DOHH2 (cell line): ENCODE measurements around the gene STMN3.

Source experiments
- H3F3A ChIP-seq: fragments of 200-600 bp; sonication (generic), shearing (Covaris generic); 2 replicates; pipeline ENCODE4 v1.6.0; 2016; ENCODE audit warnings: antibody characterized with exemption, mild to moderate bottlenecking; ENCODE audit not compliant: control insufficient read depth, insufficient read depth
- H3K27ac ChIP-seq: fragments of 200-600 bp; sonication (generic); 2 replicates; pipeline ENCODE4 v1.5.1; 2014; ENCODE audit warnings: low read depth, mild to moderate bottlenecking, low read length, moderate library complexity
- H3K27me3 ChIP-seq: fragments of 200-600 bp; sonication (generic); 2 replicates; pipeline ENCODE4 v1.6.1; 2014; ENCODE audit warnings: mild to moderate bottlenecking, low read length, mixed read lengths; ENCODE audit not compliant: control insufficient read depth
- H3K36me3 ChIP-seq: fragments of 200-600 bp; sonication (generic); 2 replicates; pipeline ENCODE4 v1.6.1; 2014; ENCODE audit warnings: mild to moderate bottlenecking, low read length, moderate library complexity, mixed read lengths; ENCODE audit not compliant: control insufficient read depth
- H3K4me1 ChIP-seq: fragments of 200-600 bp; sonication (generic); 2 replicates; pipeline ENCODE4 v1.6.1; 2014; ENCODE audit warnings: mild to moderate bottlenecking, low read length, mixed read lengths; ENCODE audit not compliant: control insufficient read depth
- H3K4me2 ChIP-seq: fragments of 200-600 bp; sonication (generic); 2 replicates; pipeline ENCODE4 v1.6.0; 2014; ENCODE audit warnings: mild to moderate bottlenecking, low read length, moderate library complexity
- H3K4me3 ChIP-seq: fragments of 200-600 bp; sonication (generic); 2 replicates; pipeline ENCODE4 v1.5.1; 2014; ENCODE audit warnings: mild to moderate bottlenecking, low read length, mixed read lengths
- H3K79me2 ChIP-seq: fragments of 200-600 bp; sonication (generic); 2 replicates; pipeline ENCODE4 v1.6.1; 2014; ENCODE audit warnings: mild to moderate bottlenecking, low read length, mixed read lengths; ENCODE audit not compliant: control insufficient read depth
- H3K9me2 ChIP-seq: fragments of 200-600 bp; sonication (generic); replicated peaks from 2 replicates; pipeline ENCODE4 v1.6.1; 2014; ENCODE audit warnings: mild to moderate bottlenecking, low read length, mixed read lengths; ENCODE audit not compliant: control insufficient read depth
- H3K9me3 ChIP-seq: fragments of 200-600 bp; sonication (generic); 2 replicates; pipeline ENCODE4 v1.6.1; 2014; ENCODE audit warnings: antibody characterized with exemption, low read length, mixed read lengths; ENCODE audit not compliant: control insufficient read depth, insufficient read depth
- H4K20me1 ChIP-seq: fragments of 200-600 bp; sonication (generic); 2 replicates; pipeline ENCODE4 v1.6.0; 2014; ENCODE audit warnings: low read depth, mild to moderate bottlenecking, antibody characterized with exemption, low read length, moderate library complexity; ENCODE audit not compliant: control insufficient read depth, insufficient read depth
- CTCF ChIP-seq: fragments of 200-600 bp; sonication (generic); IDR thresholded peaks from one replicate; pipeline ENCODE4 v1.5.1; 2014; ENCODE audit warnings: antibody characterized with exemption, mild to moderate bottlenecking, low read depth, low read length; ENCODE audit not compliant: poor library complexity, severe bottlenecking
- EZH2phosphoT487 ChIP-seq: fragments of 200-600 bp; sonication (generic); IDR thresholded peaks from 2 replicates; pipeline ENCODE4 v1.6.1; 2017; ENCODE audit warnings: borderline replicate concordance, mild to moderate bottlenecking, antibody characterized with exemption, low read length, moderate library complexity, mixed read lengths

Gene STMN3

GRCh38 chr20:63694584-63695423 is 41.6 kb upstream of the STMN3 start:
- no peak overlapping the region for H3K27ac ChIP-seq
- no peak overlapping the region for H3K4me2 ChIP-seq
- no peaks in the 10 kb centered on the region for H3K9me2 ChIP-seq
- no peak overlapping the region for H3K4me3 ChIP-seq
- H3K27me3 ChIP-seq, result no peaks in the 10 kb centered on the region
- no peak for TF ChIP-seq CTCF
- TF ChIP-seq EZH2phosphoT487, result no peak
- H3K79me2 ChIP-seq, result no peaks in the 10 kb centered on the region
- H3K36me3 ChIP-seq, result peaks cover 12% of the 10 kb centered on the region
- H3K4me1 ChIP-seq, result peaks cover 9% of the 10 kb centered on the region
- H3K9me3 ChIP-seq, result no peaks in the 10 kb centered on the region
- no peaks in the 10 kb centered on the region for H4K20me1 ChIP-seq
- H3F3A ChIP-seq, result no peaks in the 10 kb centered on the region

- no peaks in the 10 kb centered on the region for H3K79me2 ChIP-seq
- H3K27me3 ChIP-seq, result no peaks in the 10 kb centered on the region
- H3K4me1 ChIP-seq, result peaks cover 3% of the 10 kb centered on the region
- H3K27ac ChIP-seq, result no peak overlapping the region
- H3K4me3 ChIP-seq, result no peak overlapping the region
- no peaks in the 10 kb centered on the region for H3K9me3 ChIP-seq
- TF ChIP-seq CTCF (no peak), EZH2phosphoT487 (no peak)
- H3F3A ChIP-seq, result no peaks in the 10 kb centered on the region
- no peaks in the 10 kb centered on the region for H3K9me2 ChIP-seq
- peaks cover 12% of the 10 kb centered on the region for H3K36me3 ChIP-seq
- no peak overlapping the region for H3K4me2 ChIP-seq
- H4K20me1 ChIP-seq, result no peaks in the 10 kb centered on the region
Measured at GRCh38 chr20:63693733-63694583, 40.7 kb upstream of the STMN3 start.

GRCh38 chr20:63693083-63693732 is 40.0 kb upstream of the STMN3 start:
- no peaks in the 10 kb centered on the region for H3K79me2 ChIP-seq
- no peak overlapping the region for H3K27ac ChIP-seq
- TF ChIP-seq EZH2phosphoT487, result no peak
- no peak for TF ChIP-seq CTCF
- no peak overlapping the region for H3K4me3 ChIP-seq
- no peaks in the 10 kb centered on the region for H3K9me3 ChIP-seq
- no peaks in the 10 kb centered on the region for H3K9me2 ChIP-seq
- H3K4me1 ChIP-seq, result no peaks in the 10 kb centered on the region
- no peaks in the 10 kb centered on the region for H3F3A ChIP-seq
- H4K20me1 ChIP-seq, result no peaks in the 10 kb centered on the region
- peaks cover 12% of the 10 kb centered on the region for H3K36me3 ChIP-seq
- H3K27me3 ChIP-seq, result no peaks in the 10 kb centered on the region
- no peak overlapping the region for H3K4me2 ChIP-seq
